Uterus (tissue), 4 donors: Measurements from ENCODE around the gene UBQLNL. TPM values are rescaled to one million over a fixed set of nuclear protein-coding genes. Genes with fewer than 3 reads are reported as not detected.

ENCODE experiments used
- DNase-seq, 2 donors: peaks; one replicate each; pipeline ENCODE4 v3.0.0-alpha.2; 2019 to 2020
- H3K27ac ChIP-seq, 2 donors: fragments of 200-600 bp; sonication (generic); 1 replicate in 1 of 2; 2 replicates in 1 of 2; pipeline ENCODE4 v1.5.1; 2016 to 2018
- H3K27me3 ChIP-seq, 2 donors: fragments of 200-600 bp; sonication (generic); one replicate each; pipeline ENCODE4 v1.5.1; 2018 to 2019; ENCODE audit warnings: control low read depth in 1 of 2
- H3K36me3 ChIP-seq, 2 donors: fragments of 200-600 bp; sonication (generic); one replicate each; pipeline ENCODE4 v1.5.1; 2019; ENCODE audit warnings: control low read depth in 1 of 2
- H3K4me1 ChIP-seq, 2 donors: fragments of 200-600 bp; sonication (generic); one replicate each; pipeline ENCODE4 v1.5.1; 2018 to 2019; ENCODE audit warnings: control low read depth in 1 of 2
- H3K4me3 ChIP-seq, 2 donors: fragments of 200-600 bp; sonication (generic); 1 replicate in 1 of 2; 2 replicates in 1 of 2; pipeline ENCODE4 v1.5.1; 2018 to 2019; ENCODE audit warnings: mild to moderate bottlenecking in 1 of 2
- H3K9me3 ChIP-seq, 2 donors: fragments of 200-600 bp; sonication (generic); one replicate each; pipeline ENCODE4 v1.5.1; 2019; ENCODE audit warnings: control low read depth in 1 of 2
- POLR2A ChIP-seq, 2 donors: fragments of 450-650 bp; IDR thresholded peaks; one replicate each; pipeline ENCODE4 v1.6.1; 2016; ENCODE audit warnings: antibody characterized with exemption in 2 of 2, mild to moderate bottlenecking in 1 of 2, moderate library complexity in 1 of 2
- intact Hi-C: fragments of 100-400 bp; cut with DNase I; formaldehyde crosslinking; loops from one replicate; pipeline ENCODE4 v1.15.1; 2023; ENCODE audit warnings: low total_unique reads
- total RNA-seq, 4 donors: library from RNA; depleted of rRNA in 3 of 4; stranded (reverse); fragments of >200 nt in 3 of 4; gene quantifications; one replicate each; pipeline versions ENCODE4 v1.1.0 to v1.2.4, GENCODE V29; 2014 to 2023
- TF ChIP-seq, protein P1 (sequence below), 4 experiments: fragments of 200-600 bp in 2 of 4; fragments of 450-650 bp in 2 of 4; sonication (generic) in 2 of 4; IDR thresholded peaks; one replicate each; pipeline ENCODE4 v1.5.1; 2016 to 2019; ENCODE audit warnings: antibody characterized with exemption in 4 of 4, mild to moderate bottlenecking in 2 of 4, moderate library complexity in 1 of 4
- donor health status: DM: yes; HTN: yes; CAD: no.

Gene UBQLNL
- total RNA-seq, 4 donors from 2014 or later: 1.0 to 10.8 (median 4.7) TPM

DNA sequence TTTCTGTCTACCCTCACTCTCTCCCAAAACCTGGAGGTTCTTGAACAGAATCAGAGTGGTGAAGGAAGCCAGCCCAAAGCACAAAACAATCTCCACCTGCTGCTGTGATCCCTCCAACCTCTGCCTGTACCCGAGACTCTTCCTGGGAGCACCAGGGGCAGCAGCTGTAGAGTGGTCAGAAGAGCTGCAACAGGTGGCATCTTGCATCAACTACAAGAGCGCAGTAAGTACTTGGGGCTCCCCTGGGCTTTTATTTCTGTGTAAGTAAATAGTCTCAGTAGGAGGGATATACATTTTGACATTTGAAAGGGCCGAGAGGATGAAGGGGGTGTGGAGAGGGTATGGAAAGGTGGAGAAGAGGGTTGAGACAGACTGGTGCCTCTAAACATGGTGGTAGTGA, 8.3 kb upstream of the UBQLNL start:
- H3K27me3 ChIP-seq: no peaks in the 10 kb centered on the region
- no peak for TF ChIP-seq POLR2A (IDR thresholded peaks at IDR 0.05)
- TF ChIP-seq, protein P1, sequence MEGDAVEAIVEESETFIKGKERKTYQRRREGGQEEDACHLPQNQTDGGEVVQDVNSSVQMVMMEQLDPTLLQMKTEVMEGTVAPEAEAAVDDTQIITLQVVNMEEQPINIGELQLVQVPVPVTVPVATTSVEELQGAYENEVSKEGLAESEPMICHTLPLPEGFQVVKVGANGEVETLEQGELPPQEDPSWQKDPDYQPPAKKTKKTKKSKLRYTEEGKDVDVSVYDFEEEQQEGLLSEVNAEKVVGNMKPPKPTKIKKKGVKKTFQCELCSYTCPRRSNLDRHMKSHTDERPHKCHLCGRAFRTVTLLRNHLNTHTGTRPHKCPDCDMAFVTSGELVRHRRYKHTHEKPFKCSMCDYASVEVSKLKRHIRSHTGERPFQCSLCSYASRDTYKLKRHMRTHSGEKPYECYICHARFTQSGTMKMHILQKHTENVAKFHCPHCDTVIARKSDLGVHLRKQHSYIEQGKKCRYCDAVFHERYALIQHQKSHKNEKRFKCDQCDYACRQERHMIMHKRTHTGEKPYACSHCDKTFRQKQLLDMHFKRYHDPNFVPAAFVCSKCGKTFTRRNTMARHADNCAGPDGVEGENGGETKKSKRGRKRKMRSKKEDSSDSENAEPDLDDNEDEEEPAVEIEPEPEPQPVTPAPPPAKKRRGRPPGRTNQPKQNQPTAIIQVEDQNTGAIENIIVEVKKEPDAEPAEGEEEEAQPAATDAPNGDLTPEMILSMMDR (IDR thresholded peaks at IDR 0.05): no peak
- no peak overlapping the region for H3K4me3 ChIP-seq
- intact Hi-C loops: no loop called here
- no peak overlapping the region for H3K27ac ChIP-seq
- H3K9me3 ChIP-seq: no peaks in the 10 kb centered on the region
- no peaks in the 10 kb centered on the region for H3K36me3 ChIP-seq
- no peak for DNase-seq
- no peaks in the 10 kb centered on the region for H3K4me1 ChIP-seq

DNA sequence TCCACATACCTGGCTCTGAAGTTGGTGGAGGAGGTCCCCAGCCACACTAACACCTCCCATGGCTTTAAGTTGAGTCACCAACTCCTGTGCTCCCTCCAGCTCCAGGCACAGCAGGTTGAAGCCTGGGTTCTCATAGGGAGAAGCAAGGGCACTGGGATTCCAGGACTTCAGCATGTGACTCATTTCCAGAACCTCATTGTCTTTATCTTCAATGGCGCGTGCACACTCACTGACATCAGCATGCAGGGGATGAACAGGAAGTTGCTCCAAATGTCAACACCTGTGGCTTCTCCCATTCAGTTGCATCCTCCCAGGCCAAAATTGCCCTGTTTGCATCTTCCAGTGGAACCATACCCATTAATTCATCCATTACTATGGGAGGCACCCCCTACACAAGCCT, 5.8 kb upstream of the UBQLNL start:
- Histone ChIP-seq H3K4me1 (no peaks in the 10 kb centered on the region), H3K27me3 (no peaks in the 10 kb centered on the region)
- intact Hi-C loops: no loop called here

DNA sequence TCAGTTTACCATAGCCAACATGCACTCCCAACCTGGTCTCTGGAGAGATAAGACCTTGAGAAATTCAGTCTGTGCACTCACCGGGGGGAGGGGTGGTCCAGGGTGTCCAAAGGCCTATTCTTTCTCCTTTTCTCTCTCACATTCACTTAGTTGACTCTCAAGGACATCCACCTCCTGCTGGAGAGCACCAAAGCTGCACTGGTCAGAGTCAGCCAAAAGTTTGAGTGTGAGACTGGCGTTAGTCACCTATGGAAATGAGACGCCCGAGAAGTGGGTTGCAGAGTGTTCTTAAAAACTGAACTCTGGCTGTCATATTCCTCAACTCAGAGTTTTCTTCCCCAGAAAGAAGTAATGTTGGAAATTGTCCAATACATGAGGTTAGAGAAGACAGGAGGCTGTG, 5.0 kb upstream of the UBQLNL start:
- no peak overlapping the region for H3K27ac ChIP-seq
- no peaks in the 10 kb centered on the region for H3K27me3 ChIP-seq
- no peaks in the 10 kb centered on the region for H3K4me1 ChIP-seq
- DNase-seq: no peak
- intact Hi-C loops: no loop called here
- no peak overlapping the region for H3K4me3 ChIP-seq
- H3K36me3 ChIP-seq: no peaks in the 10 kb centered on the region
- no peaks in the 10 kb centered on the region for H3K9me3 ChIP-seq
- TF ChIP-seq, protein P1 (IDR thresholded peaks at IDR 0.05): no peak
- TF ChIP-seq POLR2A (IDR thresholded peaks at IDR 0.05): no peak

More for the DNA sequence above, 5.8 kb upstream of the UBQLNL start:
- TF ChIP-seq POLR2A (IDR thresholded peaks at IDR 0.05): no peak
- TF ChIP-seq, protein P1 (IDR thresholded peaks at IDR 0.05): no peak
- H3K27ac ChIP-seq: no peak overlapping the region
- H3K9me3 ChIP-seq: no peaks in the 10 kb centered on the region
- no peaks in the 10 kb centered on the region for H3K36me3 ChIP-seq
- DNase-seq: no peak
- no peak overlapping the region for H3K4me3 ChIP-seq

DNA sequence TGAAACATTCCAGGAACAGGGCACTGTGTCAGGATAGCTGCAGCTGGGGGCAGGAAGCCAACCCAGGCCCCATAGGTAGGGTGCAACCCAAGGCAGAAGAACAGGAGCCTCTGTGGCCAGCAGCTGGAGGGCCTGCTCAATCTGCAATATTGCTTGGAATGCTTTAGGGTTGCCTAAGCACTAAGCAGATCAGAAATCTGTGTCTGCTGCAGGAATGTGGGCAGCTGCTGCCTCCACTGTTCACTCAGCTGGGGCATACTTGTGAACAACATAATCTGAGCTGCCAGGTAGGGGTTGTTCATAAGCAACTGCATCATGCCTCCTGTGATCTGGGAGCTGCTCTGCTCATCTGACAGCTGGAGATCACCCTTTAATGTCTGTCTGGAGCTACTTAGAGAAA, 1.7 kb downstream of the UBQLNL start:
- Histone ChIP-seq H3K4me1 (no peaks in the 10 kb centered on the region), H3K27me3 (no peaks in the 10 kb centered on the region), H3K27ac (no peak overlapping the region)

DNA sequence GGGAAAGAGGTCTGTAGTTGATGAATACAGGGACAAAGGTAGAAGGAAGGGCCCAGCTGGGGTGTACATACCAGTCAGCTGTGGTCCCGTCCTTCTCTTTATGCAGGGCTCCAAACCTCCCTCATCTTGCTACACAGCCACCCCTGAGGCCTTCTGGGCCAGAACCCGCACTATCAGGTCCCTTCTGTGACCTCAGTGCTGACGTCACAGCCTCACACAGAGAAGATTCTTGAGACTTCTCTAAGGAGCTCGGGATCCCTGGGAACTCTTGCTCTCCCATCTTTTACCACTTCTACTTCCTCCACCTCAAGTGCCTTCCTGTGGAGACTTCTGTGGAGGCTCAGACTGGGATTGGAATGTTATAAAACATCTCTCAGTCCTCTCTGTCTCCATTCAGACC, 6.7 kb downstream of the UBQLNL start, which contains the start of gene UBQLN3:
Gene UBQLN3 (minus strand): TSS at position 155 of the 400 bp plus-strand sequence. CDS start 399 bp downstream, outside the sequence.
- H3K27me3 ChIP-seq: no peaks in the 10 kb centered on the region
- H3K4me1 ChIP-seq: no peaks in the 10 kb centered on the region
- no peak for DNase-seq
- intact Hi-C loops: no loop called here
- TF ChIP-seq, protein P1 (IDR thresholded peaks at IDR 0.05): no peak
- TF ChIP-seq POLR2A (IDR thresholded peaks at IDR 0.05): no peak
- no peaks in the 10 kb centered on the region for H3K36me3 ChIP-seq
- H3K27ac ChIP-seq: no peak within 1 kb of the TSS
- no peaks in the 10 kb centered on the region for H3K9me3 ChIP-seq
- no peak within 1 kb of the TSS for H3K4me3 ChIP-seq

More for the DNA sequence above, 1.7 kb downstream of the UBQLNL start:
- no peak for TF ChIP-seq POLR2A (IDR thresholded peaks at IDR 0.05)
- TF ChIP-seq, protein P1 (IDR thresholded peaks at IDR 0.05): no peak
- no peak overlapping the region for H3K4me3 ChIP-seq
- no peaks in the 10 kb centered on the region for H3K36me3 ChIP-seq
- intact Hi-C loops: no loop called here
- no peak for DNase-seq
- H3K9me3 ChIP-seq: no peaks in the 10 kb centered on the region
